SK-N-SH treated with all-trans-retinoic acid at 6 μM for 48 hours (cell line): Measurements from ENCODE around the gene MRPS31.

Source experiments
- ATAC-seq: fragments of 200-7000 bp; cut with Tn5 transposase; 3 replicates; pipeline ENCODE4 v1.9.1; 2020; ENCODE audit warnings: mild to moderate bottlenecking, moderate library complexity
- ARNTL ChIP-seq: fragments of 450-650 bp; formaldehyde crosslinking; IDR thresholded peaks from 2 replicates; pipeline ENCODE4 v1.5.0; 2020; ENCODE audit warnings: low read depth, mild to moderate bottlenecking, moderate library complexity, borderline replicate concordance
- BACH2 ChIP-seq: fragments of 250-450 bp; sonication (Bioruptor Pico); IDR thresholded peaks from 2 replicates; pipeline ENCODE4 v1.9.0; 2021; ENCODE audit warnings: mild to moderate bottlenecking, borderline replicate concordance
- ESRRG ChIP-seq: fragments of 250-450 bp; sonication (Bioruptor Pico); IDR thresholded peaks from 2 replicates; pipeline ENCODE4 v1.6.1; 2021; ENCODE audit warnings: mild to moderate bottlenecking
- GLIS3 ChIP-seq: fragments of 250-450 bp; sonication (Bioruptor Pico); IDR thresholded peaks from 2 replicates; pipeline ENCODE4 v1.5.0; 2020; ENCODE audit warnings: mild to moderate bottlenecking, moderate library complexity
- ISL1 ChIP-seq: fragments of 250-450 bp; sonication (Bioruptor Pico); IDR thresholded peaks from 2 replicates; pipeline ENCODE4 v2.1.2; 2022; ENCODE audit warnings: mild to moderate bottlenecking, moderate library complexity
- OSR1 ChIP-seq: fragments of 250-450 bp; sonication (Bioruptor Pico); IDR thresholded peaks from 2 replicates; pipeline ENCODE4 v1.8.0; 2022; ENCODE audit warnings: moderate library complexity, mild to moderate bottlenecking, inconsistent platforms
- PATZ1 ChIP-seq: fragments of 250-450 bp; sonication (Bioruptor Pico); IDR thresholded peaks from 2 replicates; pipeline ENCODE4 v1.8.0; 2020; ENCODE audit warnings: mild to moderate bottlenecking, moderate library complexity, borderline replicate concordance
- PPARA ChIP-seq: fragments of 250-450 bp; sonication (Bioruptor Pico); IDR thresholded peaks from 2 replicates; pipeline ENCODE4 v1.5.0; 2020; ENCODE audit warnings: mild to moderate bottlenecking, borderline replicate concordance
- RARB ChIP-seq: fragments of 250-450 bp; sonication (Bioruptor Pico); IDR thresholded peaks from 2 replicates; pipeline ENCODE4 v1.8.0; 2021; ENCODE audit warnings: mild to moderate bottlenecking, moderate library complexity
- SNAI2 ChIP-seq: fragments of 250-450 bp; sonication (Bioruptor Pico); IDR thresholded peaks from 2 replicates; pipeline ENCODE4 v1.5.0; 2020; ENCODE audit warnings: mild to moderate bottlenecking, moderate library complexity
- TOX ChIP-seq: fragments of 250-450 bp; sonication (Bioruptor Pico); IDR thresholded peaks from 2 replicates; pipeline ENCODE4 v1.8.0; 2021; ENCODE audit warnings: mild to moderate bottlenecking, moderate library complexity, borderline replicate concordance
- ZC3H10 ChIP-seq: fragments of 250-450 bp; sonication (Bioruptor Pico); IDR thresholded peaks from 2 replicates; pipeline ENCODE4 v1.5.1; 2021; ENCODE audit warnings: mild to moderate bottlenecking, moderate library complexity
- ZFP3 ChIP-seq: fragments of 250-450 bp; sonication (Bioruptor Pico); IDR thresholded peaks from 2 replicates; pipeline ENCODE4 v1.5.0; 2020; ENCODE audit warnings: mild to moderate bottlenecking, moderate library complexity
- ZFP30 ChIP-seq: fragments of 450-650 bp; formaldehyde crosslinking; IDR thresholded peaks from 2 replicates; pipeline ENCODE4 v1.5.0; 2022; ENCODE audit warnings: mild to moderate bottlenecking, moderate library complexity
- ZNF565 ChIP-seq: fragments of 450-650 bp; formaldehyde crosslinking; conservative IDR thresholded peaks from 2 replicates; pipeline ENCODE4 v1.5.0; 2020; ENCODE audit warnings: low read depth, mild to moderate bottlenecking, moderate library complexity
- ZNF70 ChIP-seq: fragments of 450-650 bp; formaldehyde crosslinking; IDR thresholded peaks from 2 replicates; pipeline ENCODE4 v1.5.0; 2020; ENCODE audit warnings: mild to moderate bottlenecking, moderate library complexity
- ZNF8 ChIP-seq: fragments of 450-650 bp; formaldehyde crosslinking; IDR thresholded peaks from 2 replicates; pipeline ENCODE4 v1.5.0; 2020; ENCODE audit warnings: mild to moderate bottlenecking, moderate library complexity
- TF ChIP-seq, protein P1 (sequence below): fragments of 250-450 bp; sonication (Bioruptor Pico); IDR thresholded peaks from 2 replicates; pipeline ENCODE4 v1.5.1; 2020; ENCODE audit warnings: low read depth, mild to moderate bottlenecking, moderate library complexity
- TF ChIP-seq, protein P2 (sequence below): fragments of 250-450 bp; sonication (Bioruptor Pico); IDR thresholded peaks from 2 replicates; pipeline ENCODE4 v1.8.0; 2021; ENCODE audit warnings: low read depth, mild to moderate bottlenecking, moderate library complexity, borderline replicate concordance
- TF ChIP-seq, protein P3 (sequence below): fragments of 250-450 bp; sonication (Bioruptor Pico); IDR thresholded peaks from 2 replicates; pipeline ENCODE4 v1.5.1; 2021; ENCODE audit warnings: mild to moderate bottlenecking, moderate library complexity

The MRPS31 gene

GRCh38 chr13:40770609-40770933 lies 419 bp downstream of the MRPS31 start:
- no peak for ATAC-seq
- TF ChIP-seq ISL1 (no peak), GLIS3 (CRISPR knock-in tag) (no peak), PPARA (CRISPR knock-in tag) (no peak), OSR1 (CRISPR knock-in tag) (no peak), ZC3H10 (CRISPR knock-in tag) (no peak), PATZ1 (no peak), BACH2 (CRISPR knock-in tag) (no peak), ESRRG (no peak), RARB (CRISPR knock-in tag) (no peak), ZNF70 (CRISPR knock-in tag) (no peak), ARNTL (no peak), ZFP30 (CRISPR knock-in tag) (no peak), TOX (CRISPR knock-in tag) (no peak), ZFP3 (no peak)
- TF ChIP-seq, protein P1, sequence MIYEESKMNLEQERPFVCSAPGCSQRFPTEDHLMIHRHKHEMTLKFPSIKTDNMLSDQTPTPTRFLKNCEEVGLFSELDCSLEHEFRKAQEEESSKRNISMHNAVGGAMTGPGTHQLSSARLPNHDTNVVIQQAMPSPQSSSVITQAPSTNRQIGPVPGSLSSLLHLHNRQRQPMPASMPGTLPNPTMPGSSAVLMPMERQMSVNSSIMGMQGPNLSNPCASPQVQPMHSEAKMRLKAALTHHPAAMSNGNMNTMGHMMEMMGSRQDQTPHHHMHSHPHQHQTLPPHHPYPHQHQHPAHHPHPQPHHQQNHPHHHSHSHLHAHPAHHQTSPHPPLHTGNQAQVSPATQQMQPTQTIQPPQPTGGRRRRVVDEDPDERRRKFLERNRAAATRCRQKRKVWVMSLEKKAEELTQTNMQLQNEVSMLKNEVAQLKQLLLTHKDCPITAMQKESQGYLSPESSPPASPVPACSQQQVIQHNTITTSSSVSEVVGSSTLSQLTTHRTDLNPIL (CRISPR knock-in tag): no peak
- TF ChIP-seq, all 23 proteins: peak for 0

- ATAC-seq: no peak
- TF ChIP-seq, protein P2, sequence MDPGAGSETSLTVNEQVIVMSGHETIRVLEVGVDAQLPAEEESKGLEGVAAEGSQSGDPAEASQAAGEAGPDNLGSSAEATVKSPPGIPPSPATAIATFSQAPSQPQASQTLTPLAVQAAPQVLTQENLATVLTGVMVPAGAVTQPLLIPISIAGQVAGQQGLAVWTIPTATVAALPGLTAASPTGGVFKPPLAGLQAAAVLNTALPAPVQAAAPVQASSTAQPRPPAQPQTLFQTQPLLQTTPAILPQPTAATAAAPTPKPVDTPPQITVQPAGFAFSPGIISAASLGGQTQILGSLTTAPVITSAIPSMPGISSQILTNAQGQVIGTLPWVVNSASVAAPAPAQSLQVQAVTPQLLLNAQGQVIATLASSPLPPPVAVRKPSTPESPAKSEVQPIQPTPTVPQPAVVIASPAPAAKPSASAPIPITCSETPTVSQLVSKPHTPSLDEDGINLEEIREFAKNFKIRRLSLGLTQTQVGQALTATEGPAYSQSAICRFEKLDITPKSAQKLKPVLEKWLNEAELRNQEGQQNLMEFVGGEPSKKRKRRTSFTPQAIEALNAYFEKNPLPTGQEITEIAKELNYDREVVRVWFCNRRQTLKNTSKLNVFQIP: no peak
- TF ChIP-seq, protein P1 (CRISPR knock-in tag): no peak
- no peak for TF ChIP-seq PPARA (CRISPR knock-in tag)
- no peak for TF ChIP-seq ESRRG
- TF ChIP-seq OSR1 (CRISPR knock-in tag): no peak
Measured at GRCh38 chr13:40769970-40770369, 1.0 kb downstream of the MRPS31 start.

- TF ChIP-seq SNAI2 (CRISPR knock-in tag) (no peak), ESRRG (no peak), BACH2 (CRISPR knock-in tag) (no peak)
- ATAC-seq: no peak
Measured at GRCh38 chr13:40765602-40766001, 5.4 kb downstream of the MRPS31 start.

DNA sequence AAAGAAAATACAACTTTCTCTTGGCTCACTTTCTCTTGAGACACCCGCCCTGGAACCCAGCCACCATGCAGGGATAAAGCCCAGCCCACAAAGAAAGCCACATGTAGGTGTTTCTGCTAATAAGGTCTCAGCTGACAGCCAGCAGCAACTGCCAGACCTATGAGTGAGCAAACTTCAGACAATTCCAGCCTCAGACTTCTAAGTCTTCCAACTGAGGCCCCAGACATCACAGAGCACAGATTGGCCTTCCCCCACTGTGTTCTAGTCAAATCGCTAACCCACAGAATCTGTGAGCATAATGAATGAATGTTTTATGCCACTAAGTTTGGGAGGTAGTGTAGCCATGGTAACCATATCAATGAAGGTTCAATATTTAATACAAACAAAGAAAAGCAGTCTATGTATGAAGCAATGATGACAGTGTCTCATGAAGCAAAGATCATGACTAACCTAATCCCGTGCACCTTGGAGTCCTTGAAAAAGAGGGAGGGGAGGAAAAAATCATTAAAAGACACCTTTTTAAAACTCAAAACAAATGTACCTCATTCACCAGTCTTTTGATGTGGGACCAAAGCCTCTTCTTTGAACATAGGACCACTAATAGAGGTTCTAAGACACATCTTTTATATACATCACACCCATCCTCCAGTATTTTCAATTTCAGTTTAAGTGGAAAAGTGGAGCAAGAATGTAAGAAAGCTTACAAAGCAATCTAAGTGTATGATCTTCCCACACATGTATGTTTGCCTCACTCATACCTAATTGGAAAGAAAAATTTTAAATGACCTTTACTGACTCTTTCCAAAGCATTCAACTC lies 6.2 kb downstream of the MRPS31 start:
- no peak for ATAC-seq
- TF ChIP-seq SNAI2 (CRISPR knock-in tag) (no peak), ZFP3 (no peak), OSR1 (CRISPR knock-in tag) (no peak), PATZ1 (no peak), ZFP30 (CRISPR knock-in tag) (no peak), ESRRG (no peak), ZNF565 (no peak), ZNF8 (CRISPR knock-in tag) (no peak), ISL1 (no peak)
- TF ChIP-seq, protein P3, sequence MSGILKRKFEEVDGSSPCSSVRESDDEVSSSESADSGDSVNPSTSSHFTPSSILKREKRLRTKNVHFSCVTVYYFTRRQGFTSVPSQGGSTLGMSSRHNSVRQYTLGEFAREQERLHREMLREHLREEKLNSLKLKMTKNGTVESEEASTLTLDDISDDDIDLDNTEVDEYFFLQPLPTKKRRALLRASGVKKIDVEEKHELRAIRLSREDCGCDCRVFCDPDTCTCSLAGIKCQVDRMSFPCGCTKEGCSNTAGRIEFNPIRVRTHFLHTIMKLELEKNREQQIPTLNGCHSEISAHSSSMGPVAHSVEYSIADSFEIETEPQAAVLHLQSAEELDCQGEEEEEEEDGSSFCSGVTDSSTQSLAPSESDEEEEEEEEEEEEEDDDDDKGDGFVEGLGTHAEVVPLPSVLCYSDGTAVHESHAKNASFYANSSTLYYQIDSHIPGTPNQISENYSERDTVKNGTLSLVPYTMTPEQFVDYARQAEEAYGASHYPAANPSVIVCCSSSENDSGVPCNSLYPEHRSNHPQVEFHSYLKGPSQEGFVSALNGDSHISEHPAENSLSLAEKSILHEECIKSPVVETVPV: no peak
